ENCODE results near the gene SOCS3.

The SOCS3 gene

GRCh38 chr17:78361225-78361701 is 1.4 kb upstream of the SOCS3 start:
- Histone ChIP-seq H3K27me3 (replicated peaks; ENCODE audit: control insufficient read depth, insufficient read depth, low read length, poor library complexity, severe bottlenecking) (no peaks in the 10 kb centered on the region), H3K36me3 (ENCODE audit: control insufficient read depth, insufficient read depth, low read length) (peaks cover 19% of the 10 kb centered on the region), H3K4me3 (ENCODE audit: insufficient read depth, low read depth, low read length, poor library complexity, severe bottlenecking) (no peak overlapping the region), H3K9me3 (ENCODE audit: control insufficient read depth, low read length) (no peaks in the 10 kb centered on the region), H3K27ac (ENCODE audit: insufficient read depth, low read length, poor library complexity, severe bottlenecking) (peak overlapping the region; percentile 82), H3K4me1 (ENCODE audit: control insufficient read depth, insufficient read depth, low read length, poor library complexity, severe bottlenecking) (peaks cover 29% of the 10 kb centered on the region)
- DNase-seq: no peak

GRCh38 chr17:78360371-78361224 is 721 bp upstream of the SOCS3 start:
- peak; percentile 70 to 83 (median 75) for DNase-seq
- Histone ChIP-seq H3K27me3 (replicated peaks; ENCODE audit: control insufficient read depth, insufficient read depth, low read length, poor library complexity, severe bottlenecking) (no peaks in the 10 kb centered on the region), H3K27ac (ENCODE audit: insufficient read depth, low read length, poor library complexity, severe bottlenecking) (peak overlapping the region; percentile 82), H3K4me1 (ENCODE audit: control insufficient read depth, insufficient read depth, low read length, poor library complexity, severe bottlenecking) (peaks cover 36% of the 10 kb centered on the region), H3K4me3 (ENCODE audit: insufficient read depth, low read depth, low read length, poor library complexity, severe bottlenecking) (peak overlapping the region; percentile 77), H3K9me3 (ENCODE audit: control insufficient read depth, low read length) (no peaks in the 10 kb centered on the region), H3K36me3 (ENCODE audit: control insufficient read depth, insufficient read depth, low read length) (peaks cover 19% of the 10 kb centered on the region)

GRCh38 chr17:78359321-78359996 is 418 bp downstream of the SOCS3 start:
- H3K4me3 ChIP-seq (ENCODE audit: insufficient read depth, low read depth, low read length, poor library complexity, severe bottlenecking): peak overlapping the region; percentile 99
- H3K27me3 ChIP-seq (replicated peaks; ENCODE audit: control insufficient read depth, insufficient read depth, low read length, poor library complexity, severe bottlenecking): no peaks in the 10 kb centered on the region
- H3K4me1 ChIP-seq (ENCODE audit: control insufficient read depth, insufficient read depth, low read length, poor library complexity, severe bottlenecking): peaks cover 47% of the 10 kb centered on the region
- peaks cover 19% of the 10 kb centered on the region for H3K36me3 ChIP-seq (ENCODE audit: control insufficient read depth, insufficient read depth, low read length)
- DNase-seq: no peak
- H3K9me3 ChIP-seq (ENCODE audit: control insufficient read depth, low read length): no peaks in the 10 kb centered on the region
- peak overlapping the region; percentile 93 for H3K27ac ChIP-seq (ENCODE audit: insufficient read depth, low read length, poor library complexity, severe bottlenecking)

GRCh38 chr17:78358538-78359320 is 1.1 kb downstream of the SOCS3 start:
- Histone ChIP-seq H3K4me3 (ENCODE audit: insufficient read depth, low read depth, low read length, poor library complexity, severe bottlenecking) (peak overlapping the region; percentile 99), H3K36me3 (ENCODE audit: control insufficient read depth, insufficient read depth, low read length) (peaks cover 19% of the 10 kb centered on the region), H3K27ac (ENCODE audit: insufficient read depth, low read length, poor library complexity, severe bottlenecking) (peak overlapping the region; percentile 93), H3K27me3 (replicated peaks; ENCODE audit: control insufficient read depth, insufficient read depth, low read length, poor library complexity, severe bottlenecking) (no peaks in the 10 kb centered on the region), H3K9me3 (ENCODE audit: control insufficient read depth, low read length) (no peaks in the 10 kb centered on the region), H3K4me1 (ENCODE audit: control insufficient read depth, insufficient read depth, low read length, poor library complexity, severe bottlenecking) (peaks cover 49% of the 10 kb centered on the region)
- DNase-seq: no peak

GRCh38 chr17:78357672-78358537 is 2.0 kb downstream of the SOCS3 start:
- H3K9me3 ChIP-seq (ENCODE audit: control insufficient read depth, low read length): no peaks in the 10 kb centered on the region
- peaks cover 57% of the 10 kb centered on the region for H3K4me1 ChIP-seq (ENCODE audit: control insufficient read depth, insufficient read depth, low read length, poor library complexity, severe bottlenecking)
- H3K36me3 ChIP-seq (ENCODE audit: control insufficient read depth, insufficient read depth, low read length): peaks cover 19% of the 10 kb centered on the region
- peak overlapping the region; percentile 99 for H3K4me3 ChIP-seq (ENCODE audit: insufficient read depth, low read depth, low read length, poor library complexity, severe bottlenecking)
- H3K27ac ChIP-seq (ENCODE audit: insufficient read depth, low read length, poor library complexity, severe bottlenecking): peak overlapping the region; percentile 93
- no peaks in the 10 kb centered on the region for H3K27me3 ChIP-seq (replicated peaks; ENCODE audit: control insufficient read depth, insufficient read depth, low read length, poor library complexity, severe bottlenecking)
- DNase-seq: no peak

GRCh38 chr17:78357177-78357586 is 2.7 kb downstream of the SOCS3 start:
- Histone ChIP-seq H3K36me3 (ENCODE audit: control insufficient read depth, insufficient read depth, low read length) (peaks cover 19% of the 10 kb centered on the region), H3K27ac (ENCODE audit: insufficient read depth, low read length, poor library complexity, severe bottlenecking) (peak overlapping the region; percentile 93), H3K4me1 (ENCODE audit: control insufficient read depth, insufficient read depth, low read length, poor library complexity, severe bottlenecking) (peaks cover 62% of the 10 kb centered on the region), H3K27me3 (replicated peaks; ENCODE audit: control insufficient read depth, insufficient read depth, low read length, poor library complexity, severe bottlenecking) (no peaks in the 10 kb centered on the region), H3K9me3 (ENCODE audit: control insufficient read depth, low read length) (no peaks in the 10 kb centered on the region), H3K4me3 (ENCODE audit: insufficient read depth, low read depth, low read length, poor library complexity, severe bottlenecking) (peak overlapping the region; percentile 99)
- no peak for DNase-seq

- Histone ChIP-seq H3K4me1 (ENCODE audit: control insufficient read depth, insufficient read depth, low read length, poor library complexity, severe bottlenecking) (peaks cover 72% of the 10 kb centered on the region), H3K27ac (ENCODE audit: insufficient read depth, low read length, poor library complexity, severe bottlenecking) (peak overlapping the region; percentile 91), H3K27me3 (replicated peaks; ENCODE audit: control insufficient read depth, insufficient read depth, low read length, poor library complexity, severe bottlenecking) (no peaks in the 10 kb centered on the region), H3K9me3 (ENCODE audit: control insufficient read depth, low read length) (no peaks in the 10 kb centered on the region), H3K36me3 (ENCODE audit: control insufficient read depth, insufficient read depth, low read length) (peaks cover 19% of the 10 kb centered on the region), H3K4me3 (ENCODE audit: insufficient read depth, low read depth, low read length, poor library complexity, severe bottlenecking) (peak overlapping the region; percentile 43)
- DNase-seq: peak; percentile 84 to 88 (median 87)
These were observed 3.7 kb downstream of the SOCS3 start for GRCh38 chr17:78356101-78356713.

GRCh38 chr17:78355701-78356100 is 4.2 kb downstream of the SOCS3 start:
- H3K36me3 ChIP-seq (ENCODE audit: control insufficient read depth, insufficient read depth, low read length): peaks cover 19% of the 10 kb centered on the region
- DNase-seq: no peak
- H3K4me3 ChIP-seq (ENCODE audit: insufficient read depth, low read depth, low read length, poor library complexity, severe bottlenecking): peak overlapping the region; percentile 43
- H3K27ac ChIP-seq (ENCODE audit: insufficient read depth, low read length, poor library complexity, severe bottlenecking): peak overlapping the region; percentile 91
- no peaks in the 10 kb centered on the region for H3K27me3 ChIP-seq (replicated peaks; ENCODE audit: control insufficient read depth, insufficient read depth, low read length, poor library complexity, severe bottlenecking)
- H3K9me3 ChIP-seq (ENCODE audit: control insufficient read depth, low read length): no peaks in the 10 kb centered on the region
- H3K4me1 ChIP-seq (ENCODE audit: control insufficient read depth, insufficient read depth, low read length, poor library complexity, severe bottlenecking): peaks cover 71% of the 10 kb centered on the region

Measured in effector memory CD4-positive, alpha-beta T cell (primary cell).